NT2/D1 (cell line): ENCODE data around the gene DMD.

Experiments
- DNase-seq: peaks from one replicate; pipeline ENCODE4 v3.0.0-alpha.2; 2011; ENCODE audit warnings: low read depth, low spot score
- H3K27me3 ChIP-seq: 2 replicates; pipeline ENCODE4 v1.6.0; 2011; ENCODE audit warnings: mild to moderate bottlenecking; ENCODE audit not compliant: insufficient read length, insufficient read depth
- H3K36me3 ChIP-seq: 2 replicates; pipeline ENCODE4 v1.6.1; 2011; ENCODE audit warnings: mild to moderate bottlenecking, low read length, mixed read lengths; ENCODE audit not compliant: insufficient read depth, insufficient read length
- H3K4me1 ChIP-seq: 2 replicates; pipeline ENCODE4 v1.5.1; 2011; ENCODE audit not compliant: insufficient read depth, insufficient read length
- H3K4me3 ChIP-seq: 2 replicates; pipeline ENCODE4 v1.5.1; 2011; ENCODE audit warnings: low read depth; ENCODE audit not compliant: insufficient read length
- H3K9ac ChIP-seq: 2 replicates; pipeline ENCODE4 v1.6.0; 2011; ENCODE audit warnings: low read depth; ENCODE audit not compliant: insufficient read length
- H3K9me3 ChIP-seq: 2 replicates; pipeline ENCODE4 v1.5.1; 2011; ENCODE audit warnings: mild to moderate bottlenecking, low read length; ENCODE audit not compliant: insufficient read depth
- SUZ12 ChIP-seq: IDR thresholded peaks from 2 replicates; pipeline ENCODE4 v1.6.1; 2011; ENCODE audit not compliant: insufficient read length, insufficient read depth; ENCODE audit errors: extremely low read depth
- YY1 ChIP-seq: IDR thresholded peaks from 2 replicates; pipeline ENCODE4 v1.6.1; 2011; ENCODE audit not compliant: insufficient read length, insufficient read depth
- ZNF274 ChIP-seq: IDR thresholded peaks from 2 replicates; pipeline ENCODE4 v1.6.1; 2011; ENCODE audit warnings: mild to moderate bottlenecking, low read depth, low read length

DMD gene

DNA sequence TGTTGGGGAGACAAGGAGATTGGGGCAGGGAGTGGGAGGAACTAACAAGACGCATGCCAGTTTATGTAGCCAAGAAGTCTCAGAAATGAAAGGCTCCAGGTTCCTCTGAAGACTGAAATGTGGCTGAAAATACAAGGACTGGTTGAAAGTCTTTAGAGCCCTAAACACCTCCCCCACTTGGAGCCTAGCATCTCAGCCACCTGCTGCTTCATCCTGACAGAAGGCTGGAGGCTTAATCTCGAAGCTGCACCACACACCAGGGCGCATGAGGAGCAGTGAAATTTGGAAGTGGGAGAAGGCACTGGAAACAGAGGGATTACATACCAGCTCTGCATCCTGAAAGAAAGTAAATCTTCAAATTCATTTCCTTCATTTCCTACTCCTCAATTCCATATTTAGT, 1978.8 kb downstream of the DMD start:
- no peaks in the 10 kb centered on the region for H3K4me1 ChIP-seq
- H3K9me3 ChIP-seq = no peaks in the 10 kb centered on the region
- no peak overlapping the region for H3K9ac ChIP-seq

DNA sequence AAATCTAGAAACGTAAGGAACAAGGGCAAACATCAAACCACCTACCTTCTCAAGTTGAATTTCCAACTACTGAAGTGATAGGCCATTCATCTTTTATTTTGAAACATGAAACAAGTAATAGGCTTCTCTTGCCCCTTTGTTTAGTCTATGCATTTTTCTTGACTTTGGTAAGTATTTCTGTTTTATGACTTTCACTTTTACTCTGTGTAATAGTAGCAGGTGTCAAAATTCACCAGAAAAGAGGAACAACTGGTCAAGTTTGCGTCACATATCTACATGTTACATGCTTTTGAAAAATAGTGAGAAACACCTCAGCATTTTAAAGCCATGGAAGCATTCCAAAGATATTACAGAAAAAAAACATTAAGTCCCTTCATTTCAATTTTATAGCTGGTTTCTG, 1982.4 kb downstream of the DMD start:
- Histone ChIP-seq H3K9ac (no peak overlapping the region), H3K36me3 (no peaks in the 10 kb centered on the region), H3K27me3 (no peaks in the 10 kb centered on the region), H3K9me3 (no peaks in the 10 kb centered on the region), H3K4me1 (no peaks in the 10 kb centered on the region), H3K4me3 (no peak overlapping the region)
- DNase-seq = no peak
- TF ChIP-seq SUZ12 (no peak), ZNF274 (no peak), YY1 (no peak)

More for the DNA sequence above, 1978.8 kb downstream of the DMD start:
- Histone ChIP-seq H3K27me3 (no peaks in the 10 kb centered on the region), H3K36me3 (no peaks in the 10 kb centered on the region), H3K4me3 (no peak overlapping the region)
- TF ChIP-seq SUZ12 = no peak
- TF ChIP-seq YY1 = no peak
- TF ChIP-seq ZNF274 = no peak
- peak; percentile 18 for DNase-seq

DNA sequence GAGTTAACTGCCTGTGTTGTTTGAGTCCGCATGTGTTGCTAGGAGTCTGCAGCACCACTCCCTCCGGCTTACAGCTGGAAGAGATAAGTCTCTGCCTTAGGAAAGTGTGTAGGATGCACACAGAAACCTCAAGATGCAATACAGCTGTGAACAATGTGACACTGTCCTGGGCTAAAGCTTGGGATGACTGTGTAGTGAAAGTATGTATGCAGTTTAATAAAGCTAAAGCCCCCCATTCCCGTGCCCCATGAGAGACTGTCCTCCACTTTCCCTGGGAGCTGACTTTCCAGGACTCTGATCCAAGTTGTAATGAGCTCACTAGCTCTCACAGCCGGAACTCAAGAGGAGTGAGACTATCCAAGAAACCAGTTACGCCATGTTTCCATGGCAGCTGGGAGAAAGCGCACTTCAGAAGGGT, 1982.9 kb downstream of the DMD start:
- no peaks in the 10 kb centered on the region for H3K9me3 ChIP-seq
- no peaks in the 10 kb centered on the region for H3K27me3 ChIP-seq
- H3K9ac ChIP-seq = no peak overlapping the region
- H3K4me3 ChIP-seq = no peak overlapping the region
- no peaks in the 10 kb centered on the region for H3K36me3 ChIP-seq
- H3K4me1 ChIP-seq = no peaks in the 10 kb centered on the region
- no peak for TF ChIP-seq YY1
- no peak for TF ChIP-seq SUZ12
- TF ChIP-seq ZNF274 = no peak
- no peak for DNase-seq

DNA sequence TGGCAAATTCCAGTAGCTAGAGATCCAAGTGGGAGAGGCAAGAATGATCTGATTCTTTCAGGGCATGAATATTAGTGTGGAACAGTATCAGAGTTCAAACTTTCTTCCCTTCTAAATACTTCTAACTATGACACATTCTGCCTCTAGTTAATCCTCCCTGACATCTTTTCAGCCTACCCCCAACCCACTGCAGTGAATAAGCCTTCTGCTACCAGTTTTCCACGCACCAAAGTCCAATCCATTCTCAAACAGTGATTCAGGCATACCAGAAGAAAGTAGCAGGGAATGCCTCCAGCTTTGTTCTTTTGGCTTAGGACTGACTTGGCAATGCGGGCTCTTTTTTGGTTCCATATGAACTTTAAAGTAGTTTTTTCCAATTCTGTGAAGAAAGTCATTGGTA, 1984.1 kb downstream of the DMD start:
- no peak for TF ChIP-seq ZNF274
- no peak for TF ChIP-seq SUZ12
- no peak for TF ChIP-seq YY1

DNA sequence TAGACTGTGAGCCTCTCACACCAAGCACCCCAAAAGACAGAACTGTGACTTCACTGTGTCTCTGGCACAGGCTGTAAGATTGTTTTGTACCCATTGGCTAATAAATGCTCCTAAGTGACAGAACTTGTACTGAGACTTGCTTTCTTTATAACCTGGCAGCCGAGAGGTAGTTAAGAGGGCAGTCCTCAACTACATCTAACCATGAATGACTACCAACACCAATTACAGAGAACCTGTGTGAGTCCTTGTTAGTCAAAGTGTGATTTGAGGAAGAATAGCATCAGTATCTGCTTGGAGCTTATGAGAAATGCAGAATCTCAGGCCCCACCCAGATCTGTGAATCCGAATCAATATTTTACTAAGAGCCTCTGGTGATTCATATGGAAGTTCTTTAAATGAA, 1985.5 kb downstream of the DMD start:
- H3K9me3 ChIP-seq = no peaks in the 10 kb centered on the region
- no peaks in the 10 kb centered on the region for H3K36me3 ChIP-seq
- no peak overlapping the region for H3K4me3 ChIP-seq
- TF ChIP-seq SUZ12 (no peak), ZNF274 (no peak), YY1 (no peak)
- no peaks in the 10 kb centered on the region for H3K4me1 ChIP-seq
- no peak for DNase-seq
- no peak overlapping the region for H3K9ac ChIP-seq
- H3K27me3 ChIP-seq = no peaks in the 10 kb centered on the region

More for the DNA sequence above, 1984.1 kb downstream of the DMD start:
- Histone ChIP-seq H3K4me1 (no peaks in the 10 kb centered on the region), H3K9ac (no peak overlapping the region), H3K4me3 (no peak overlapping the region), H3K36me3 (no peaks in the 10 kb centered on the region), H3K27me3 (no peaks in the 10 kb centered on the region), H3K9me3 (no peaks in the 10 kb centered on the region)
- no peak for DNase-seq

DNA sequence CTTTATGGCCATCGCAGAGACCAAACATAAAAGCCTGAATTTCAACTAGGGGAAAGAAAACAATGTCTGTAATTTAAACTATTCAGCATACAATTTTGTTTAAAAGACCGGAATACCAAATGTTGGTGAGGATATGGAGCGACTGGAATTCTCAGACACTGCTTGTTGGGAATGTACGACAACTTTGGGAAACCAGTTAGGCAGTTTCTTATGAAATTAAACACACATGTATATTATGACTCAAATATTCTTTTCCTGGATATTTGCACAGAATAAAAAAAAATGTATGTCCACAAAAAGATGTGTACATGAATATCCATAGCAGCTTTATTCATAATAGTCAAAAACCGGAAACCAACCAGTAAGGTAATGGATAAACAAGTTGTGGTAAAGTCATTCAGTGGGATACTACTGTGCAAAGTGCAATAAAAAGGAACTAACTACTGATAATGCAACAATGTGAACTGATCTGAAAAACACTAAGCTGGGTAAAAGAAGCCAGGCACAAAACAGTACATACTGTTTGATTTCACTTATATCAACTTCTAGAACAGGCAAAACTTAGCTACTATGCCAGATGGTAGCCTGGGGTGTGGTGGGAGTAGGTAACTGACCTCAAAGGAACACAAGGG, 1986.9 kb downstream of the DMD start:
- no peak overlapping the region for H3K4me3 ChIP-seq
- DNase-seq = no peak
- H3K9ac ChIP-seq = no peak overlapping the region
- TF ChIP-seq ZNF274 = no peak
- no peak for TF ChIP-seq YY1
- TF ChIP-seq SUZ12 = no peak
- H3K4me1 ChIP-seq = no peaks in the 10 kb centered on the region
- H3K36me3 ChIP-seq = no peaks in the 10 kb centered on the region
- no peaks in the 10 kb centered on the region for H3K9me3 ChIP-seq
- no peaks in the 10 kb centered on the region for H3K27me3 ChIP-seq

DNA sequence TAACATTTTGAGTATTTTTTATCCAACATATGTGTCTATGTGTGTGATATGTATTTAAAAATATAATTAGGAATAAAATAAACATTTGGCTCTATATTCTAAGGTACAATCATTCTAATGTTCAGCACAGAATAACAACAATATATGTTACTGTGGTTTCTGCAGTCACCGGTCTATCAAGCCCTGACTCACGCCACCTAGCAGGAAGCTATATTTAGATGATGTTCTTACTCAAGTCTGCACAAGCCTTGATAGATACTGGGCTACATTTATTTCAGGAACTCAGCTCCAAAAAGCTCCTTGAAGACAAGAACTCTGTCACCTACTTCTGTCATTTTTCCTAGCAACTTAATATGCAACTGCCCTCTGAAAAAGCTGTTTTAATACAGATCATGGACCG, 1987.5 kb downstream of the DMD start:
- no peak for DNase-seq
- H3K9me3 ChIP-seq = no peaks in the 10 kb centered on the region
- no peaks in the 10 kb centered on the region for H3K4me1 ChIP-seq
- TF ChIP-seq ZNF274 = no peak
- no peak for TF ChIP-seq YY1
- no peak for TF ChIP-seq SUZ12
- H3K9ac ChIP-seq = no peak overlapping the region
- H3K4me3 ChIP-seq = no peak overlapping the region
- no peaks in the 10 kb centered on the region for H3K36me3 ChIP-seq
- H3K27me3 ChIP-seq = no peaks in the 10 kb centered on the region

DNA sequence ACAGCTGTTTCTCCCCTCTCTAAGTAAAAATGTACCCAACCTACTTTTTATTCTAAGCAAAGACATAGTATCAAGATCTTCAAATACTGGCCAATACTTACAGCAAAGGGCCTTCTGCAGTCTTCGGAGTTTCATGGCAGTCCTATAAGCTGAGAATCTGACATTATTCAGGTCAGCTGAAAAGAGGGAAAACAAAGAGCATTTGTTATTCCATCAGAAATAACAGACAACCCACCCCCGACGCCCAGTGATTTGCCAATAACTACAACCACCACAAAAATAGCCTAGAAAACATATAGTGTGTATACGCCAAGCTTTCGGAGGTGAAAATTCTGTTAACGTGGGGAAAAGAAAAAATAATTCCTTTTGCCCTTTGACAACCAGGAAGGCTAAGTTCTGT, 1988.4 kb downstream of the DMD start:
- DNase-seq = no peak
- no peaks in the 10 kb centered on the region for H3K9me3 ChIP-seq
- H3K4me1 ChIP-seq = no peaks in the 10 kb centered on the region
- no peaks in the 10 kb centered on the region for H3K27me3 ChIP-seq
- no peaks in the 10 kb centered on the region for H3K36me3 ChIP-seq
- H3K9ac ChIP-seq = no peak overlapping the region
- no peak overlapping the region for H3K4me3 ChIP-seq
- no peak for TF ChIP-seq YY1
- TF ChIP-seq ZNF274 = no peak
